Body of pancreas (tissue), 4 donors: Measurements from ENCODE around the gene NELFCD. TPM values are rescaled to one million over a fixed set of nuclear protein-coding genes. Genes with fewer than 3 reads are reported as not detected.

Source experiments
- ATAC-seq: fragments of 150-250 bp; one replicate; pipeline ENCODE4 v1.9.1; 2016
- DNase-seq, 4 donors: peaks; one replicate each; pipeline ENCODE4 v3.0.0-alpha.2; 2019
- H3K27ac ChIP-seq, 4 donors: fragments of 200-600 bp; sonication (generic); 1 replicate in 3 of 4; 2 replicates in 1 of 4; pipeline versions ENCODE4 v1.5.1 to v1.6.1; 2016 to 2019; ENCODE audit warnings: mild to moderate bottlenecking in 1 of 4, mixed read lengths in 1 of 4, moderate library complexity in 1 of 4
- H3K27me3 ChIP-seq, 2 donors: fragments of 200-600 bp; sonication (generic); one replicate each; pipeline ENCODE4 v1.6.0; 2016; ENCODE audit warnings: mild to moderate bottlenecking in 1 of 2
- H3K36me3 ChIP-seq, 2 donors: fragments of 200-600 bp; sonication (generic); replicated peaks in 1 of 2; 2 replicates each; pipeline ENCODE4 v1.5.1; 2016; ENCODE audit warnings: low read depth in 2 of 2; ENCODE audit not compliant: insufficient read depth in 1 of 2
- H3K4me1 ChIP-seq: fragments of 200-600 bp; sonication (generic); one replicate; pipeline ENCODE4 v1.6.0; 2016
- H3K4me3 ChIP-seq, 2 donors: fragments of 200-600 bp; sonication (generic); 1 replicate in 1 of 2; 2 replicates in 1 of 2; pipeline ENCODE4 v1.5.1; 2016 to 2019
- H3K9me3 ChIP-seq, 3 donors: fragments of 200-600 bp; sonication (generic); 1 replicate in 2 of 3; 2 replicates in 1 of 3; pipeline ENCODE4 v1.5.1; 2016
- POLR2A ChIP-seq, 3 donors: fragments of 450-650 bp; IDR thresholded peaks; one replicate each; pipeline ENCODE4 v1.6.1; 2016; ENCODE audit warnings: antibody characterized with exemption in 3 of 3, mild to moderate bottlenecking in 2 of 3
- WGBS, 2 donors: methylation state at CpG; one replicate each; pipeline ENCODE4 v1.1.5; 2017; 5-methylcytosine and 5-hydroxymethylcytosine counted together
- intact Hi-C: fragments of 100-400 bp; cut with DNase I; formaldehyde crosslinking; loops from one replicate; pipeline ENCODE4 v1.15.1; 2023
- total RNA-seq, 2 donors: library from RNA; depleted of rRNA; stranded (reverse); fragments of >200 nt; gene quantifications; one replicate each; pipeline ENCODE4 v1.1.0, GENCODE V29; 2016
- TF ChIP-seq, protein P1 (sequence below), 7 experiments: fragments of 450-650 bp in 4 of 7; fragments of 200-600 bp in 3 of 7; sonication (generic) in 3 of 7; IDR thresholded peaks; one replicate each; pipeline ENCODE4 v1.5.1; 2016 to 2019; ENCODE audit warnings: antibody characterized with exemption in 7 of 7

The NELFCD gene
- total RNA-seq, 2 donors from 2014 or later: 35.9 to 45.9 TPM

DNA sequence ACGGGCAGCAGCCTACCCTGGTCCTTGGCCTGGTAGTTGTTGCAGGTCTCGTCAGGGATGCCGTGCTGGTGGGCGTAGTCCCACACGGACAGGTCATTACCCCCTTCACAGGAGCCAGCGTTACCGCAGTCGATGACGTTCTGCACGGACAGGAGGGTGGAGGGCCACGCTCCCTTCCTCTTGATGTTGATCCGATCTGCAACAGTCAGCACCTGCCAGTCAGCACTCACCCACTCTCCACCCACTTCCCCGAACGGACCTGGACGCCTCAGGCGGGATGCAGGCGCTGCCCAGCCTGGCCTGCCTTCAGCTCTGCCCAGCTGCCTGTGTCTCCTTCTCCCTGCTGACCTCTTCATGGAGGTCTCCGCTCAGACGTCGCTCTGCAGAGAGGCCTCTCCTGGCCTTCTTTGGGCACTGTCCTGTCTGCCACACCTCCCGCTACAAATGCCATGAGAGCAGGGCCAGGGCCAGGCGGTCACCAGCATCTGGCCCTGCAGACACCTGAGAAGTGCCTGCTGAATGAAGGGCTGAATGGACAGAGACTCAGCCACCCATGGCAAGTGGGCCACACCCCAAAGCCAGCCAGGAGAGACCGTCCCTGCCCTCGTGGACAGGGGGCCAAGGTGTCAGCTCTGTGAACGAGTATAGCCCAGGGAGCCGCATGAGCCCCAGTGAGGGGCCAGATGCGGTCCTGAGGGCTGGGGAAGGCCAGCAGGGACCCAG, 20.6 kb downstream of the NELFCD start:
- H3K27ac ChIP-seq: no peak overlapping the region
- intact Hi-C loops: no loop called here

DNA sequence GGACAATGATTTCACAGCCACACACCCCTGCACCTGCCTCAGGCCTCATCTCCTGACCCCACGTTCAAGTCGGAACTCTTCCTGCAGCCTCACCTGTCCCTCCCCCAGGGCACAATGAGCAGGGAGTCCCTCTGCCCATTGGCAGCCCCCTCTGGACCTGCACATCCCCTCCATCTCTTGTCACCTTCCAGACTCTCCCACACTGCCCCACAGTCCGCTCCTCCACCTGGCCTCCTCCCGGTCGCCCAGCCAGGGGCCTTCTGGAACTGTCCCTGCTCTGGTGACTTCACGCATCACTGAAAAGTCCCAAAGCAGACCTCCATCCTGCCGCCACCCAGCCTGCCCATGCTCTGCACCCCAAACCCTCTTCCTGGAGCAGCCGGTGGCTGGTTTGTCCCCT, 21.3 kb downstream of the NELFCD start:
- H3K27ac ChIP-seq: no peak overlapping the region
- H3K9me3 ChIP-seq: no peaks in the 10 kb centered on the region
- peaks cover 0 to 9% of the 10 kb centered on the region in 2 donors for H3K36me3 ChIP-seq
- TF ChIP-seq, protein P1, sequence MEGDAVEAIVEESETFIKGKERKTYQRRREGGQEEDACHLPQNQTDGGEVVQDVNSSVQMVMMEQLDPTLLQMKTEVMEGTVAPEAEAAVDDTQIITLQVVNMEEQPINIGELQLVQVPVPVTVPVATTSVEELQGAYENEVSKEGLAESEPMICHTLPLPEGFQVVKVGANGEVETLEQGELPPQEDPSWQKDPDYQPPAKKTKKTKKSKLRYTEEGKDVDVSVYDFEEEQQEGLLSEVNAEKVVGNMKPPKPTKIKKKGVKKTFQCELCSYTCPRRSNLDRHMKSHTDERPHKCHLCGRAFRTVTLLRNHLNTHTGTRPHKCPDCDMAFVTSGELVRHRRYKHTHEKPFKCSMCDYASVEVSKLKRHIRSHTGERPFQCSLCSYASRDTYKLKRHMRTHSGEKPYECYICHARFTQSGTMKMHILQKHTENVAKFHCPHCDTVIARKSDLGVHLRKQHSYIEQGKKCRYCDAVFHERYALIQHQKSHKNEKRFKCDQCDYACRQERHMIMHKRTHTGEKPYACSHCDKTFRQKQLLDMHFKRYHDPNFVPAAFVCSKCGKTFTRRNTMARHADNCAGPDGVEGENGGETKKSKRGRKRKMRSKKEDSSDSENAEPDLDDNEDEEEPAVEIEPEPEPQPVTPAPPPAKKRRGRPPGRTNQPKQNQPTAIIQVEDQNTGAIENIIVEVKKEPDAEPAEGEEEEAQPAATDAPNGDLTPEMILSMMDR (IDR thresholded peaks at IDR 0.05): no peak
- peak in 1 of 3 donors; percentile 6 for TF ChIP-seq POLR2A (IDR thresholded peaks at IDR 0.05)
- intact Hi-C loops: no loop called here
- WGBS, 2 donors: 83 to 92% methylated on average over 7 to 8 of the region's 8 CpGs
- peaks cover 26% of the 10 kb centered on the region for H3K4me1 ChIP-seq
- no peaks in the 10 kb centered on the region for H3K27me3 ChIP-seq
- no peak for ATAC-seq
- no peak overlapping the region for H3K4me3 ChIP-seq
- no peak for DNase-seq

More for the DNA sequence above, 20.6 kb downstream of the NELFCD start:
- H3K4me3 ChIP-seq: no peak overlapping the region
- no peaks in the 10 kb centered on the region for H3K27me3 ChIP-seq
- H3K4me1 ChIP-seq: peaks cover 24% of the 10 kb centered on the region
- no peaks in the 10 kb centered on the region for H3K9me3 ChIP-seq
- WGBS, 2 donors: 90 to 93% methylated on average over 18 to 27 of the region's 27 CpGs
- TF ChIP-seq POLR2A (IDR thresholded peaks at IDR 0.05): no peak
- TF ChIP-seq, protein P1 (IDR thresholded peaks at IDR 0.05): no peak
- ATAC-seq: no peak
- DNase-seq: no peak
- peaks cover 0 to 13% of the 10 kb centered on the region in 2 donors for H3K36me3 ChIP-seq

DNA sequence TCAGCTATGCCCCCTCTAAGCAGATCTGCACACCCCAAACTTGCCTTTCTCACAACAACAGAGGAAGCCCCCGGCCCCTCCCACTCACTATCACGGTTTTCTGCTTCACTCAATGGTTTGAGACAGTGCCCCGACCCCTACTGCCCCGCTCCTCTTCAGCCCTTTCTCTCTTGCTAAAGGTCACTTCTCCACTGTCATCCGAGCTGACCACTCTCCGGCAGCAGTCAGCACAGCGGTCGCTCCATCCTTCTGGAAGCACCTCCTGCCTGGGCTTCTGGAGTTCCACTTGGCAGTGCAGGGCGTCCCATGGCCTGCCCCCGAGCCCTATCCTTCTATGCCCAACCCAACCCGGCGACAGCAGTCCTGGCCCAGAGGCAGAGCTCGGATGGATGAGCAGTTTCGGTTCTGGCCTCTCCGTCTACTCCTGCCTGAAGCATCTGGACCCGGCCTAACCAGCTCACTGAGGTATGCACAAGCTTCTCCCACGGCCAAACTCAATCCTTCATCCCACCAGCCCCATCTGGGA, 21.9 kb downstream of the NELFCD start:
- no peak overlapping the region for H3K27ac ChIP-seq
- intact Hi-C loops: no loop called here

DNA sequence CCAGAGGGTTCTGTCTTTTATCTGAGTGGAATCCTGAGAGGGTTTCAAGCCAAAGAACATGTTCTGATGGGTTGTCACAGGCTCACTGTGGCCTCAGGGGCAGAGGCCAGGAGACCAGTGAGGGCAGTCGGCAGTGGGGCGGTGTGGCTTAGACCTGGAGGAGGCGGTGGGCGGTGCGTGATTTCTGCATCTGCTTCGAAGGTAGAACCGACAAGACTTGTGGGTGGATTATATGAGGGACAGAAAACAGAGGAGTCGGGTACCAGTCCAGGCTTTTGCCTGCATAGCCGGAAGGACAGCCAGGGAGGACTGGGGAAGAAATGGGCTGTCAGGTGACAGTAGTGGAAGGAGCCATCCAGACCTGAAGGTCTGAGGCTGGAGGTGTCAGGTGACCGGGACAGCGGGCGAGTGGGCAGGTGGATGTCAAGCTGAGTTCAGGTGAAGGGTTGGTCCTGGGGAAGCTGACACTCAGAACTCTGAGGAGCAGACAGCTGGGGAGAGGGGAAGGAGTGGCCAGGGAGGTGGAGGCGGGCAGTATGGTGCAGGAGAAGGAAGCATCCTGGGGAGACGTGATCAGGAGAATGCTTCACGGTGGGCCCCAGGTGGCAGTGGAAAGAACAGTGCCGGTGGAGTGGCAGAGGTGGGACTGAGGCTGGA, 22.9 kb downstream of the NELFCD start:
- no peak for ATAC-seq
- H3K9me3 ChIP-seq: no peaks in the 10 kb centered on the region
- intact Hi-C loops: no loop called here
- no peak for DNase-seq
- no peaks in the 10 kb centered on the region for H3K27me3 ChIP-seq
- no peak overlapping the region for H3K4me3 ChIP-seq
- peaks cover 29% of the 10 kb centered on the region for H3K4me1 ChIP-seq
- WGBS, 2 donors: 76 to 79% methylated on average over 16 of the region's 16 CpGs
- H3K36me3 ChIP-seq: peaks cover 0 to 6% of the 10 kb centered on the region in 2 donors
- TF ChIP-seq, protein P1 (IDR thresholded peaks at IDR 0.05): no peak
- no peak for TF ChIP-seq POLR2A (IDR thresholded peaks at IDR 0.05)
- H3K27ac ChIP-seq: peak overlapping the region in 2 of 4 donors; percentile 30 to 81

More for the DNA sequence above, 21.9 kb downstream of the NELFCD start:
- Histone ChIP-seq H3K27me3 (no peaks in the 10 kb centered on the region), H3K36me3 (peaks cover 0 to 9% of the 10 kb centered on the region in 2 donors), H3K9me3 (no peaks in the 10 kb centered on the region), H3K4me3 (no peak overlapping the region), H3K4me1 (peaks cover 29% of the 10 kb centered on the region)
- ATAC-seq: no peak
- 89 to 91% methylated on average over 16 to 17 of the region's 17 CpGs for WGBS, 2 donors
- DNase-seq: no peak
- TF ChIP-seq POLR2A (IDR thresholded peaks at IDR 0.05): no peak
- TF ChIP-seq, protein P1 (IDR thresholded peaks at IDR 0.05): no peak
